KMS-11 (cell line): Measurements from ENCODE around the gene CNN3.

Source experiments
- H2AFZ ChIP-seq: fragments of 200-600 bp; sonication (generic); 2 replicates; pipeline ENCODE4 v1.6.1; 2016; ENCODE audit warnings: antibody characterized with exemption, mixed run types, low read depth
- H3K27ac ChIP-seq: fragments of 200-600 bp; sonication (generic); 2 replicates; pipeline ENCODE4 v1.6.1; 2016; ENCODE audit warnings: mild to moderate bottlenecking, mixed run types
- H3K27me3 ChIP-seq: fragments of 200-600 bp; sonication (generic); 2 replicates; pipeline ENCODE4 v1.6.1; 2017; ENCODE audit warnings: mild to moderate bottlenecking, low read depth, mixed run types, moderate library complexity; ENCODE audit not compliant: insufficient read depth
- H3K36me3 ChIP-seq: fragments of 200-600 bp; sonication (generic); 2 replicates; pipeline ENCODE4 v1.6.1; 2017; ENCODE audit warnings: mild to moderate bottlenecking, mixed run types; ENCODE audit not compliant: insufficient read depth
- H3K4me1 ChIP-seq: fragments of 200-600 bp; sonication (generic); 2 replicates; pipeline ENCODE4 v1.6.1; 2016; ENCODE audit warnings: mild to moderate bottlenecking, low read depth, mixed run types; ENCODE audit not compliant: poor library complexity, severe bottlenecking
- H3K4me2 ChIP-seq: fragments of 200-600 bp; sonication (generic); 2 replicates; pipeline ENCODE4 v1.7.0; 2016; ENCODE audit warnings: mild to moderate bottlenecking, mixed run types
- H3K4me3 ChIP-seq: fragments of 200-600 bp; sonication (generic); IDR thresholded peaks from 2 replicates; pipeline ENCODE4 v1.6.1; 2017; ENCODE audit warnings: low read depth, low read length, mixed read lengths; ENCODE audit not compliant: insufficient read depth
- H3K79me2 ChIP-seq: fragments of 200-600 bp; sonication (generic); 2 replicates; pipeline ENCODE4 v1.6.1; 2016; ENCODE audit warnings: low read depth, mixed run types; ENCODE audit not compliant: insufficient read depth
- H3K9ac ChIP-seq: fragments of 200-600 bp; sonication (generic); 2 replicates; pipeline ENCODE4 v1.6.1; 2016; ENCODE audit warnings: mild to moderate bottlenecking, mixed run types
- H4K20me1 ChIP-seq: fragments of 200-600 bp; sonication (generic); 2 replicates; pipeline ENCODE4 v1.6.1; 2016; ENCODE audit warnings: mild to moderate bottlenecking, mixed run types; ENCODE audit not compliant: insufficient read depth
- TF ChIP-seq, protein P1 (sequence below): fragments of 200-600 bp; sonication (generic); conservative IDR thresholded peaks from 2 replicates; pipeline ENCODE4 v1.6.1; 2017; ENCODE audit warnings: low read depth, mild to moderate bottlenecking, antibody characterized with exemption, low read length, moderate library complexity, mixed read lengths

The CNN3 gene

DNA sequence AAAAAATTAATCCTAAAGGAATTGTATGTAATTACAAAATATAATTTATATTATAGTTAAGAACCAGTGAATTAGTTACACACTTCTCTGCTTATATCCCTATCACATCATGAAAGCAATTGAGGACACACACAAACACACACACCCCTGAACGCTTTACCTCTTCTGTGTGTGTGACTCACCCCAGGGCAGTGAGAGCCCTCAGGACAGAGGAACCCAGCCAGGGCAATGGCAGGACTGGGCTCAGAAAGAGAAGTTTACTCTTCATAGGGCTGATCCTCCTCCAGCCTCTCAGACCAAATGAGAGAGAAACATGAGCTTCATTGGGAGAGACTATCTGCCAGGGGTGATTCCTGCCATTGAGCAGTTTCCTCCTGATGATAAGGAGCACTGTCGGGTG lies 68.6 kb downstream of the CNN3 start:
- Histone ChIP-seq H2AFZ (no peak overlapping the region), H3K9ac (no peak overlapping the region), H3K79me2 (no peaks in the 10 kb centered on the region), H3K4me2 (no peak overlapping the region), H4K20me1 (no peaks in the 10 kb centered on the region), H3K27me3 (no peaks in the 10 kb centered on the region), H3K4me3 (no peak overlapping the region), H3K4me1 (no peaks in the 10 kb centered on the region), H3K36me3 (no peaks in the 10 kb centered on the region), H3K27ac (no peak overlapping the region)
- TF ChIP-seq, protein P1, sequence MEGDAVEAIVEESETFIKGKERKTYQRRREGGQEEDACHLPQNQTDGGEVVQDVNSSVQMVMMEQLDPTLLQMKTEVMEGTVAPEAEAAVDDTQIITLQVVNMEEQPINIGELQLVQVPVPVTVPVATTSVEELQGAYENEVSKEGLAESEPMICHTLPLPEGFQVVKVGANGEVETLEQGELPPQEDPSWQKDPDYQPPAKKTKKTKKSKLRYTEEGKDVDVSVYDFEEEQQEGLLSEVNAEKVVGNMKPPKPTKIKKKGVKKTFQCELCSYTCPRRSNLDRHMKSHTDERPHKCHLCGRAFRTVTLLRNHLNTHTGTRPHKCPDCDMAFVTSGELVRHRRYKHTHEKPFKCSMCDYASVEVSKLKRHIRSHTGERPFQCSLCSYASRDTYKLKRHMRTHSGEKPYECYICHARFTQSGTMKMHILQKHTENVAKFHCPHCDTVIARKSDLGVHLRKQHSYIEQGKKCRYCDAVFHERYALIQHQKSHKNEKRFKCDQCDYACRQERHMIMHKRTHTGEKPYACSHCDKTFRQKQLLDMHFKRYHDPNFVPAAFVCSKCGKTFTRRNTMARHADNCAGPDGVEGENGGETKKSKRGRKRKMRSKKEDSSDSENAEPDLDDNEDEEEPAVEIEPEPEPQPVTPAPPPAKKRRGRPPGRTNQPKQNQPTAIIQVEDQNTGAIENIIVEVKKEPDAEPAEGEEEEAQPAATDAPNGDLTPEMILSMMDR, result no peak

DNA sequence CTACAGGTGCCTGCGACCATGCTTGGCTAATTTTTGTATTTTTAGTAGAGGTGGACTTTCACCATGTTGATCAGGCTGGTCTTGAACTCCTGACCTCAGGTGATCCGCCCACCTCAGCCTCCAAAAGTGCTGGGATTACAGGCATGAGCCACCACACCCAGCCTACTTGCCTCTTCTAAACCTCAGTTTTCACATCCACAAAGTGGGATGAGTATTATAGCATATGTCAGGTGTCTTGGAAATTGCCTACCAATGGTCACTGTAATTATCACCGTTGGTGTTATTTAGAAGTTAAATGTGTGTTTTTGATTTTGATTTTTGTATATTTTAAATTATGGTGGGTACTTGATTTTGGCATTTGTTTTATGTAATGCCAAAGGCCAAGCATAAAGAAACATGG lies 70.0 kb downstream of the CNN3 start:
- Histone ChIP-seq H3K27me3 (no peaks in the 10 kb centered on the region), H3K9ac (no peak overlapping the region), H3K4me1 (no peaks in the 10 kb centered on the region), H3K79me2 (no peaks in the 10 kb centered on the region), H3K36me3 (no peaks in the 10 kb centered on the region), H3K4me3 (no peak overlapping the region), H2AFZ (no peak overlapping the region), H4K20me1 (no peaks in the 10 kb centered on the region), H3K4me2 (no peak overlapping the region), H3K27ac (no peak overlapping the region)
- TF ChIP-seq, protein P1, result no peak

DNA sequence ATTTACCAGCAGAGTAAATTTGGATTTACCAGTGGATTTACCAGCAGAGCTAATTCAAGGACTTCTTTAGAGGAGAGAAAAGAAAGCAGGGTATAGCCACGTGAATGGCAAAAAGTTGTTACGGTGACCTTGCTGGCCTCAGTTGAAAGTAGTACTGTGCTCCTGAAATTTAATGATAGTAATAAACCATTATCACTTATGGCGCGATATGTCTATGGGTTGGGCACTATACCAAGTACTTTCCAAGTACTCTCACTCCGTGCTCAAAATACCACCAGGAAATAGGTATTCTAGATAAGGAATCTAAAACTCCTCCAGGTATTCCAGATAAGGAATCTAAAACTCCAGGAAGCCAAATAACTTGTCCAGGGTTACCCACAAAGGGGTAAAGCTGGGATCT lies 70.9 kb downstream of the CNN3 start:
- H3K9ac ChIP-seq, result no peak overlapping the region
- no peak overlapping the region for H3K4me2 ChIP-seq
- H3K4me1 ChIP-seq, result no peaks in the 10 kb centered on the region
- no peaks in the 10 kb centered on the region for H4K20me1 ChIP-seq
- H3K79me2 ChIP-seq, result no peaks in the 10 kb centered on the region
- no peak overlapping the region for H3K4me3 ChIP-seq
- TF ChIP-seq, protein P1, result no peak
- H3K27me3 ChIP-seq, result no peaks in the 10 kb centered on the region
- H3K27ac ChIP-seq, result no peak overlapping the region
- no peaks in the 10 kb centered on the region for H3K36me3 ChIP-seq
- H2AFZ ChIP-seq, result no peak overlapping the region

DNA sequence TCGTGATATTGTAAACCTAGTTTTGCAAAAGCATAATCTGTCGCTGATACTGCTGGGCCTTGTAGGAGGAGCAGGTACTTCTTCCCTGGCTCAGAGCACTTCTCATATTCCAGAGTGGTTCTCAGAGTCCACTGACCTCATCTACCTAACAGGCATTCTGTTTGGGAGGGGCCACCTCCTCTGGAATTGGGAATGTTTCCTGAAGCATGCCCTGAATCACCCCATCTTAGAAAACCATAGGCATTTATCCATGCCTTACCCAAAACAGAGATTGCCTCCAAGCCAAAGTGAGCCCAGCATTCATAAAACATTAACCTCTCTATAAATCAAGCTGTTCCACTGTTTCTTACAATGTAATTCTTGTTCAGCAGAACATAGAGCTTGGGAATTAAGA lies 71.6 kb downstream of the CNN3 start:
- no peak overlapping the region for H3K27ac ChIP-seq
- H3K27me3 ChIP-seq, result no peaks in the 10 kb centered on the region
- no peaks in the 10 kb centered on the region for H3K79me2 ChIP-seq
- no peaks in the 10 kb centered on the region for H3K4me1 ChIP-seq
- no peak overlapping the region for H2AFZ ChIP-seq
- no peaks in the 10 kb centered on the region for H4K20me1 ChIP-seq
- H3K9ac ChIP-seq, result no peak overlapping the region
- no peaks in the 10 kb centered on the region for H3K36me3 ChIP-seq
- TF ChIP-seq, protein P1, result no peak
- H3K4me2 ChIP-seq, result no peak overlapping the region
- H3K4me3 ChIP-seq, result no peak overlapping the region
